ENCODE results near the gene WDR19.

DNA sequence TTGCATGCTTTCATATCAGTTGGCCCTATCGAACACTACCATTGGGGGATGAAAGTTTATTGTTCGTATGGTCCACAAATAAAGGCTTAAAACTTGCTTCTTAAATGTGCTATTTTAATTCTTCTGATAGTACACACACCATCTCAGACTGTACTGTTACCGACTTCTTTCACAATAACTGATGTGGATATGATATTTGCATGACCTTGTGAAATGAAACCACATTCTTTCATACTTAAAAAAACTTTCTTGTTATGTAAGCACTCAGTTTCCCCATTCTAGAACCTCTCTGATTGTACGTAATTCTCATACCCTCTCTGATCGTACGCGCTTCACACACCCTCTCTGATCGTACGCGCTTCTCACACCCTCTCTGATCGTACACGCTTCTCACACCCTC is 12.0 kb upstream of the WDR19 start:
- TF ChIP-seq POLR2A (IDR thresholded peaks at IDR 0.05) (no peak), CTCF (IDR thresholded peaks at IDR 0.05) (no peak)
